SJSA1 (cell line): ENCODE measurements around the gene PNPLA7. TPM values are rescaled to one million over a fixed set of nuclear protein-coding genes. Genes with fewer than 3 reads are reported as not detected.
A peak's percentile ranks its signal among the peaks of the same experiment; 100 is the strongest.

Source experiments
- DNase-seq, 2 experiments: peaks; one replicate each; pipeline ENCODE4 v3.0.0-alpha.2; 2015 to 2020; ENCODE audit warnings: low spot score in 2 of 2, low read depth in 1 of 2
- H3K27ac ChIP-seq: fragments of 250-450 bp; sonication (Bioruptor Pico); 2 replicates; pipeline ENCODE4 v1.5.1; 2020; ENCODE audit warnings: mild to moderate bottlenecking, moderate library complexity
- H3K27me3 ChIP-seq: fragments of 250-450 bp; sonication (Bioruptor Pico); replicated peaks from 2 replicates; pipeline ENCODE4 v1.5.1; 2020; ENCODE audit warnings: mild to moderate bottlenecking, moderate library complexity
- H3K36me3 ChIP-seq: fragments of 250-450 bp; sonication (Bioruptor Pico); 2 replicates; pipeline ENCODE4 v1.5.1; 2020; ENCODE audit warnings: mild to moderate bottlenecking
- H3K4me1 ChIP-seq: fragments of 250-450 bp; sonication (Bioruptor Pico); replicated peaks from 2 replicates; pipeline ENCODE4 v1.6.1; 2021; ENCODE audit warnings: mild to moderate bottlenecking
- H3K4me3 ChIP-seq: fragments of 250-450 bp; sonication (Bioruptor Pico); 2 replicates; pipeline ENCODE4 v1.5.1; 2020; ENCODE audit warnings: mild to moderate bottlenecking
- H3K9me3 ChIP-seq: fragments of 250-450 bp; sonication (Bioruptor Pico); replicated peaks from 2 replicates; pipeline ENCODE4 v1.5.1; 2020; ENCODE audit warnings: mild to moderate bottlenecking
- total RNA-seq: library from RNA; depleted of rRNA; stranded (reverse); fragments of >200 nt; shearing (Covaris generic); gene quantifications from 2 replicates; pipeline ENCODE4 v1.2.3, GENCODE V29; 2014

PNPLA7 gene
- total RNA-seq, 1 experiment from 2014 or later: 0.05 TPM

GRCh38 chr9:137509198-137509597, 41.0 kb downstream of the PNPLA7 start:
- Histone ChIP-seq H3K27ac (no peak overlapping the region), H3K4me1 (0 out of 2 replicates have a peak, but pooled peaks cover 3% of the 10 kb centered on the region), H3K9me3 (no peaks in the 10 kb centered on the region), H3K27me3 (no peaks in the 10 kb centered on the region; the same call in 1 of the 2 replicates), H3K4me3 (no peak overlapping the region), H3K36me3 (no peaks in the 10 kb centered on the region)
- DNase-seq: no peak

DNA sequence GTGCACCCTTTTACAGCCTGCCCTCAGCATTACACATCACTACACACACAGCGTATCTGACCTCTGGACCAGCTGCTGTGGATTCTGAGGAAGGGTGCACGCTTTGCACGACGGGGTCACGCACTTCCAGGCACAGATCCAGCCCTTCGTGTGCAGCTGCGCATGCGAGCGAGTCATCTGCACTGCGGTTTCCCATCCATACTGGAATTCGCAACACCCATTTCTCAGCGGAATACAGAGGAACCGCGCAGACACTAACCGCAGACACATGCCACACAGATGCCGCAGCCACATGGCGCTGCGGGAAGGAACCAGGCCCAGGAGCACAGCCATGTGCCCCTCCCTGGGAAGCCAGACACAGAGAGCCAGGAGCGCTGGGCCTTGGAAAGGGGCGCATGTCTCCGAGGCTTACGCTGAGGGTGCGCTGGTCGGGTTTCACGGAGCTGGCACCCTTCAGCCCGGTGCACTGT, 43.5 kb downstream of the PNPLA7 start:
- no peak overlapping the region for H3K27ac ChIP-seq
- no peak for DNase-seq
- no peaks in the 10 kb centered on the region; the same call in 1 of the 2 replicates for H3K27me3 ChIP-seq
- H3K4me1 ChIP-seq: 0 out of 2 replicates have a peak, but pooled peaks cover 3% of the 10 kb centered on the region
- no peak overlapping the region for H3K4me3 ChIP-seq
- no peaks in the 10 kb centered on the region for H3K9me3 ChIP-seq
- H3K36me3 ChIP-seq: no peaks in the 10 kb centered on the region

- no peaks in the 10 kb centered on the region for H3K9me3 ChIP-seq
- H3K27me3 ChIP-seq: no peaks in the 10 kb centered on the region; the same call in 1 of the 2 replicates
- no peak for DNase-seq
- H3K4me3 ChIP-seq: no peak overlapping the region
- no peak overlapping the region for H3K27ac ChIP-seq
- H3K4me1 ChIP-seq: 0 out of 2 replicates have a peak, but pooled peaks cover 3% of the 10 kb centered on the region
- H3K36me3 ChIP-seq: no peaks in the 10 kb centered on the region
These were observed 43.9 kb downstream of the PNPLA7 start for GRCh38 chr9:137506274-137506673.

GRCh38 chr9:137505421-137506140, 44.6 kb downstream of the PNPLA7 start:
- Histone ChIP-seq H3K4me3 (no peak overlapping the region), H3K36me3 (no peaks in the 10 kb centered on the region), H3K4me1 (0 out of 2 replicates have a peak, but pooled peaks cover 3% of the 10 kb centered on the region), H3K27ac (no peak overlapping the region), H3K9me3 (no peaks in the 10 kb centered on the region), H3K27me3 (no peaks in the 10 kb centered on the region; the same call in 1 of the 2 replicates)
- no peak for DNase-seq

- no peak overlapping the region for H3K27ac ChIP-seq
These were observed 45.8 kb downstream of the PNPLA7 start for GRCh38 chr9:137504432-137504777.

DNA sequence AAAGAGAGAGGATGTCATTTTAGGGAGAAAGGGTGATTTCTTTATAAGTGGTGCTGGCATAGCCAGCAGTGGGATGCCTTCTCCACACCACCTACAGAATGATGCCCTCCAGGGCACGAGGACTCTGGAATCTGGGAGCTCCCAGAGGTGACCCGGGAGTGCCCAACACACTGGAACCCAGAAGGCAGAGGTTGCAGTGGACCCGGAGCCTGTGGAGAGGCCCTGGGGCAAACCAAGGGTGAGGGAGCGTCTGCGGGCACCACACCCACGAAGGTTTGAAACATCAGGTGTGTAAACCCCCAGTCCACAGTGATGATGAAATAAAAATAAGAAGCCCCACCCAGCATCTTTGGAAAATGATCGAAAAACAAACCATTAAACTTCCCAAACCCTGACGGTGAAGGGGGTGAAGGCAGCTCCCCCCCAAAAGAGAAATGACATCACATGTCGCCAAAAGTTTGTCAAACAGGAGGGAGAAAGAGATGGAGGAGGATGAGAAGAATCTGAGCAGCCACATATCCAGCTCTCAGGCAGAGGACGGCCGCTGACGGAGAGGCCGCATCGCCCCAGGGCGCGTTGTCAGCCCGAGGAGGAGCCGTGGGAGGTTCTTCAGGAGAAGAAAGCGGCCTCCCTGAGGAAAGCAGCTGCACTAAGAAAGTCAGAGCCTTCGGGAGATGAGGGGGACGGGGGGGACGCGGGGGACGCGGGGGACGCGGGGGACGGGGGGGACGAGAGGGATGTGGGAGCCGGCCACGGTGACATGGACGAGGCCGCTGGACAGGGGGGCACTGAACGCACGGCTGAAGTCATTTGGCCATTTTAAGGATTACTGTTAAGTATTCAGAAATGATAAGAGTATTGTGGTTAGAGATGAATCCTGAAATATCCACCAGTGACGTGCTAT, 47.9 kb downstream of the PNPLA7 start:
- Histone ChIP-seq H3K27me3 (no peaks in the 10 kb centered on the region; the same call in 1 of the 2 replicates), H3K36me3 (no peaks in the 10 kb centered on the region), H3K4me3 (no peak overlapping the region), H3K9me3 (no peaks in the 10 kb centered on the region), H3K27ac (no peak overlapping the region), H3K4me1 (0 out of 2 replicates have a peak, but pooled peaks cover 3% of the 10 kb centered on the region)
- peak in 1 of 2 experiments; percentile 53 for DNase-seq

More at GRCh38 chr9:137504432-137504777, 45.8 kb downstream of the PNPLA7 start:
- Histone ChIP-seq H3K36me3 (no peaks in the 10 kb centered on the region), H3K4me1 (0 out of 2 replicates have a peak, but pooled peaks cover 3% of the 10 kb centered on the region), H3K4me3 (no peak overlapping the region), H3K9me3 (no peaks in the 10 kb centered on the region), H3K27me3 (no peaks in the 10 kb centered on the region; the same call in 1 of the 2 replicates)
- DNase-seq: no peak

DNA sequence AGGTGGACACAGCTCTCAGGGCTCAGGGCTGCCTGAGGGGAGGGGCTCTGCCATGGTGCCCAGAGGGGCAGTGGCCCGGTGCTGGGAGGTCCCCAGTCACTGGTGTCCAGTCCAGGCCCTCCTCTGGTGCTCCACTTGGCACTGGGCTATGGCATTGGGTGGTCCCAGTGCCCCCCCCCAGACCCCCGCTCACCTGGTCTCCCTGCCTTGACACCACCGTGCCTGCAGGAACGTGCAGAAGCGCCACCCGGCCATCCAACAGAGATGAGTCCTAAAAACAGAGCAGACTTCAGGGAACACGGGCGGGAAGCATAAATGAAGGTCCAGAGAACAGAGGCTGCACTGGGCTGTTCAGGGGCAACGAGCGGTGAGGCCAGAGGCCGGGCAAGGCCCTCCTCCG, 48.7 kb downstream of the PNPLA7 start:
- no peaks in the 10 kb centered on the region for H3K36me3 ChIP-seq
- no peak overlapping the region for H3K4me3 ChIP-seq
- no peaks in the 10 kb centered on the region for H3K4me1 ChIP-seq
- no peaks in the 10 kb centered on the region for H3K27me3 ChIP-seq
- no peak overlapping the region for H3K27ac ChIP-seq
- no peaks in the 10 kb centered on the region for H3K9me3 ChIP-seq
- no peak for DNase-seq

DNA sequence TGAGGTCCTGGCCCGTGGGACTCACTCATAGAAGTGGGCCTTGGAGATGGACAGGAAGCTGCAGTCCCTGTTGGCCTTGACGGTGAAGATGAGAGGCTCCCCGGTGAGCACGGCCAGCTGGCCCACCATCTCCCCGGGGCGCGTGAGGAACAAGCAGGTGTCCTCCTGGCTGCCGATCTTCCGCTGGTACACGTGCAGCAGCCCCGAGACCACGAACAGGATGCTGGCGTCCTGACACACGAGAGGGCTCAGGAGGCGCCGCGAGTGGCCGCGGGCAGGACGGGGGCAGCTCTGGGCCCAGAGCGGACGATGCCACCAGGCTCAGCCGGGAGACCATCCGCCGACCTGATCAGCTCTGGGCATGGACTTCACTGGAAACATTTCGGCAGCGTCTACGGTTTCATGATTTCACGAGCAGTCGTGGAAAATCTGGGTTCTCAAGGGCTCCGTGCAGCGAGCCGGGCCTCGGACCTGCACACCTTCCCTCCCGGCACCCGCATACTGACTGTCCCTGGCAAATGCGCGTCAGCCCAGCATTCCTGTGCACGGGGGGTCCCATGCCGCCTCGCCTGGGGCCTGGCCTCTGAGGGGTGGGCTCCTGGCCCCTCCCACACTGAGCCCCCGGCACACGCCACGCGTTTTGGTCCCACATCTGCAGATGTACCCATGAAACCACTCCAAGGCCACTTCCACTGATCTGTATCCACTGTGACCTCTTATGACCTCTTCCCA, 49.4 kb downstream of the PNPLA7 start:
- H3K4me3 ChIP-seq: no peak overlapping the region
- H3K9me3 ChIP-seq: no peaks in the 10 kb centered on the region
- H3K4me1 ChIP-seq: no peaks in the 10 kb centered on the region
- H3K36me3 ChIP-seq: no peaks in the 10 kb centered on the region
- DNase-seq: no peak
- H3K27me3 ChIP-seq: no peaks in the 10 kb centered on the region
- H3K27ac ChIP-seq: no peak overlapping the region

- no peak for DNase-seq
- Histone ChIP-seq H3K4me1 (no peaks in the 10 kb centered on the region), H3K27me3 (no peaks in the 10 kb centered on the region), H3K4me3 (no peak overlapping the region), H3K36me3 (no peaks in the 10 kb centered on the region), H3K27ac (no peak overlapping the region), H3K9me3 (no peaks in the 10 kb centered on the region)
These were observed 50.1 kb downstream of the PNPLA7 start for GRCh38 chr9:137499858-137500661.

DNA sequence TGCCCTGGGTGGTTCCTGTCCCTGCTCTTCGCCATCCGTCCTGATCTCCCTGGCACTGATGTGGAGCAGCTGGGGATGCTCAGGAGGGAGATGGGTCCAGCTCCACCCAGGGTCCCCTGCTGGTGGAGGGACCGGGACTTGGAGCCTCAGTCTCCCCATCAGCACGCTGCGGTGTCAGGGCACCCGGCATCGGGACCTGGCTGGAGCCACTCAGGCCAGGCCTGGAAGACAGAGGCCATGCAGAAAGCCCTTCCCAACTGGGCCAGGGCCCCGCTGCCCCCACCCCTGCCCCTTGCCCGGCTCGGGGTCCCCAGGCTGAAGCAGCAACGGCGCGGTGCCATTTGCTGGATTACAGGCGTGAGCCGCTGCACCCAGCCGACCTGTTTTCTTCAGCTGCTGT, 50.8 kb downstream of the PNPLA7 start:
- Histone ChIP-seq H3K36me3 (no peaks in the 10 kb centered on the region), H3K9me3 (no peaks in the 10 kb centered on the region), H3K4me1 (no peaks in the 10 kb centered on the region), H3K27ac (no peak overlapping the region), H3K4me3 (no peak overlapping the region), H3K27me3 (no peaks in the 10 kb centered on the region)
- no peak for DNase-seq

DNA sequence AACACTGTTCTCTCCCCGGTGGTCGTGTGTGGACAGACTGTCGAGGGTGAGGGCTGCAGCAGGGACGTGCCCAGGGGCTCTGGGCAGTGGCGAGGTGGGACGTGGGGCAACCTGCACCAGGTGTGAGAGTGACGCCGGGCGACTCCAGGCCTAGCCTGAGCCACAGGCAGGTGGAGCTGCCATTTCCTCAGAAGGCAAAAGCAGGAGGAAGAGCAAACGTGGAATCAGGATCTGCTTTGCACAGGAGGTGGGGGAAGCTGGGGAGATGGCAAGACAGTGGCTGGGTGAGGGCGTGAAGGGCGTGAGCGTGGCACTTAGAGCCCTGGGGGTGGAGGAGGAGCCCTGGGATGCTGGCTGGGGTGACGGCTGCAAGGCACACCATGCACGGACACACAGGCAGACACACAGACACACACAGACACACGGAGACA, 51.5 kb downstream of the PNPLA7 start:
- no peak overlapping the region for H3K4me3 ChIP-seq

DNA sequence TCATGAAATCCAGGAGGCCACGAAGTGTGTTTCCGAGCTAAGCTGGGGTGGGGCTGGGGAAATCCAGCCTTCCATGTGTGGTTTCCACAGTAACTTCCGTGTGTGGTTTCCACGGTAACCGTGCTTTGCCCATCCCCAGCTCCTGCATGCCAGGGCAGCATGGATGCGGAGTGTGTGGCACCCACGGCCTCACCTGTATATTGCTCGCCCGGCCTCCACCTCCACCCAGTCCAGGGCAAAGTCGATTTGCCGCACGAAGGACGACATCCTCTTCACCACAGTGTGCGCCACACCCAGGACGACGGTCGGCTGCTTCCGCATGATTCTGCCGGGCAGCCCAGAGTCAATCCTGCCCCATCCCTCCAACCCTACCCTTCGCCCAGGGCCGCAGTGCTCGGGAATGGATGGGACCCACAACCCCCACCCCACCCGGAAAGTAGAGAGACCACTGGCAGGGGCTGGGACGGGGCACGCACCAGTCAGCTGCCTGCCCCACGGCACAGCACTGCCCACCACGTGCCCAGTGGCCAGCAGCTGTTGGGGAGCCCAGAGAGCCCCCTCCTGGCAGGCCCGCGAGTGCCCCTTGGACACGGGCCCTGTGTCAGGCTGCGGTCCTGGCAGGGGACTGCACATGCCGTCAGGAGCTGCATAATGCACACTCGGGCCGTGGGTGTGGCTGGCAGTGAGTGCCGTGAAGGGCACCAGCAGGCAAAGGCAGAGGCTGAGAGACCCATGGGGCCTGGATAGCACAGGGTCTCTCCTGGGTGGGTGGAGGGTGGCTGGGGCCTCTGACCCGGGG, 52.1 kb downstream of the PNPLA7 start:
- Histone ChIP-seq H3K27ac (no peak overlapping the region), H3K36me3 (no peaks in the 10 kb centered on the region), H3K4me3 (no peak overlapping the region), H3K4me1 (no peaks in the 10 kb centered on the region), H3K27me3 (no peaks in the 10 kb centered on the region), H3K9me3 (no peaks in the 10 kb centered on the region)
- no peak for DNase-seq

More for the DNA sequence above, 51.5 kb downstream of the PNPLA7 start:
- no peaks in the 10 kb centered on the region for H3K36me3 ChIP-seq
- no peaks in the 10 kb centered on the region for H3K9me3 ChIP-seq
- H3K4me1 ChIP-seq: no peaks in the 10 kb centered on the region
- no peak overlapping the region for H3K27ac ChIP-seq
- no peaks in the 10 kb centered on the region for H3K27me3 ChIP-seq
- no peak for DNase-seq
